ENCODE data around the gene PGD.
"Not testable (repeated sequence)": the region's sequence is repeated elsewhere in the genome, so short reads cannot be mapped to it uniquely, and the experiment has no call there.

PGD gene

GRCh38 chr1:10438677-10439163 lies 39.9 kb downstream of the PGD start:
- DNase-seq, result no peak

- DNase-seq, result no peak
Measured at GRCh38 chr1:10440305-10440704, 41.4 kb downstream of the PGD start.

GRCh38 chr1:10440794-10441193 lies 41.9 kb downstream of the PGD start:
- no peak for DNase-seq

- no peak for DNase-seq
Measured at GRCh38 chr1:10444248-10444647, 45.4 kb downstream of the PGD start.

GRCh38 chr1:10444795-10445397 lies 46.0 kb downstream of the PGD start:
- no peak for DNase-seq

GRCh38 chr1:10446790-10447422 lies 48.0 kb downstream of the PGD start:
- no peak for DNase-seq

GRCh38 chr1:10449751-10450150 lies 50.9 kb downstream of the PGD start, which contains the start of gene CORT:
Gene CORT, plus strand, starts transcription at chr1:10450031. Its CDS starts 193 bp downstream, at chr1:10450224.
- no peak for DNase-seq

- no peak for DNase-seq
Measured at GRCh38 chr1:10450156-10450814, 51.4 kb downstream of the PGD start.

GRCh38 chr1:10450836-10451235 lies 52.0 kb downstream of the PGD start:
- DNase-seq, result no peak

GRCh38 chr1:10451287-10451686 lies 52.4 kb downstream of the PGD start:
- no peak for DNase-seq

- DNase-seq, result no peak
Measured at GRCh38 chr1:10456048-10456447, 57.2 kb downstream of the PGD start.

- no peak for DNase-seq
Measured at GRCh38 chr1:10456661-10457060, 57.8 kb downstream of the PGD start.

GRCh38 chr1:10457462-10457861 lies 58.6 kb downstream of the PGD start:
- DNase-seq, result not testable (repeated sequence)

- DNase-seq, result no peak
Measured at GRCh38 chr1:10457875-10458274, 59.0 kb downstream of the PGD start.

GRCh38 chr1:10459184-10459583 lies 60.3 kb downstream of the PGD start:
- DNase-seq, result no peak

- DNase-seq, result no peak
Measured at GRCh38 chr1:10467078-10467477, 68.2 kb downstream of the PGD start.

- DNase-seq, result no peak
Measured at GRCh38 chr1:10470043-10470442, 71.2 kb downstream of the PGD start.

Measured in Kasumi-1 (cell line).